Stimulated activated CD4-positive, alpha-beta T cell treated with anti-CD3 and anti-CD28 coated beads, Interleukin-4, amount 100 ng/mL, for 48 hours (primary cell): ENCODE results near the gene PLEKHA4.
"Not testable (repeated sequence)": the region's sequence is repeated elsewhere in the genome, so short reads cannot be mapped to it uniquely, and the experiment has no call there.

Source experiments
- DNase-seq, 2 donors: peaks; one replicate each; pipeline ENCODE4 v3.0.0-alpha.2; 2020; ENCODE audit warnings: low read depth in 2 of 2

PLEKHA4 gene

DNA sequence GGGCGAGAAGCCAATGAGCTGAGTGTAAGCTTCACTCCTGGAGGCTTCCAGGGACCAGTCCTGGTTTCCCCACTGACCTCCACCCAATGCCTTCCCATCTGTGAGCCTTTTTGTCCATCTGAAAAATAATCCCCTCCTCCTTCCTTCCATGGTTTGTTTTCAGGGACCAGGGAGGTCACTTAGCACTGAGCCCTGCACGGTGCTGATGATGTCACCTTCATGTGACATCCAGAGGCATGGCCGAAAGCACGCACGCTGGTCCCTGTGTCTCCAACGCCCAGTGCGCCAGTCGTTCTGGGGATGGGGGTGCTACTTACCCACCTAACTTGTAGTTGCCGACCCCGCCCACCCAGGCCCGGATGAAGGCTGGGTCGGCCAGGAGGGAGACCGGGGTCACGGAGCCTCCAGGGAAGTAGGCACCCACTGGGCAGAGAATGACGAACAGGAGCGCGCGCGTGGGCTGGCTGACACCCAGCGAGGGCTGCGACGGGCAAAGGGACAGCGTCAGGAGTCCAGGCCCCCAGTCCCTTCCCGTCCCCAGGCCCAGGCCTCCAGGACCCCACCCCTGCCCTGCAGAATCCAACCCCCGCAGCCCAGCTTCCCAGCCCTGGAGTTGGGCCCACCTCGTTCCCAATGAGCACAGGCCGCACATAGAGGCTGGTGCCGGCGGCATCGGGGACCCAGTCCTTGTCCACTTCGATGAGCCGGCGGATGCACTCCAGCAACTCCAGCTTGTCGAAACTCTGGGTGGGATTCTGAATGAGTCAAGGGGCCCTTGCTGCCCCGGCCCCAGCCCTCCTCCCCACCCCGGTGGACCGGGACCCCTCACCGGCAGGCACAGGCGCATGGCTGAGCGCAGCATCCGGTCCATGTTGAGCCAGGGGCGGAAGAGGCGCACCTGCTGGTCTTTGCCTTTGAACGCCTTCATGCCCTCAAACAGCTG lies 68.8 kb downstream of the PLEKHA4 start:
- DNase-seq: no peak

DNA sequence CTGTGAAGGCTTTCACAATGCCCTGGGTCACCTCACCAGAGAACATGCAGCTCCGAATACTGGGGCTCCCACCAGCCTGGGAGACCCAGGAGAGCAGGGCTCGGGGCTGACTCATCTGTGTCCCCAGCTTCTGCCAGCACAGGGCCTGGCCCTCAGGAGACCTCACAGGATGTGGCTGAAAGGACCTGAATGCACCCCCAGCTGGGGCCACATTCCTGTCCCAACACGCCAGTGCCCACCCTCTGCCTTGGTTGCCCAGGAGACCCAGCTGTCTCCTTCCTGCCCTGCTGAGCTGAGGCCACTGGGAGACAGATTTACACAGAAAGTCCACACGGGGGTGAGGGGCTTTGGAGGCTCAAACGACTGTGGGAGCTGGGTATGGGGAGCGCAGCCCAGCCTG lies 69.5 kb downstream of the PLEKHA4 start:
- no peak for DNase-seq

DNA sequence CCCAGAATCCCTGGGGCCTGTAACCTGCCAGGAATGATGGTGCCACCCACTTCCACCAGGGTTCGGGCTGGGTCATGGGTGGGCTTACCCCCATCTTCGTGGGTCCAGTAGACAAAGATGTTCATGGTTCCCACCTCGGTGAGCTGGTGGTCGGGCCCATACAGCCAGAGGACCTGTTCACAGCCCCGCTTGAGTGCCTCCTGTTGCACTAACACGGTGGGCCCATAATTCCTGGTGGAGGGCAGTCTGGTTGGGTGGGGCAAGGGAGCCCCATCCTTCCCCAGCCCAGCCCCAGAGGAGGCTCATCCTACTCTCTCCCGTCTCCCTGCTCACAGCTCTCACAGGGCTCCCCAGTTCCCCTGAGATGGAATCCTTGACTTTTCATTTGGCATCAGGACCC lies 71.3 kb downstream of the PLEKHA4 start:
- DNase-seq: no peak

DNA sequence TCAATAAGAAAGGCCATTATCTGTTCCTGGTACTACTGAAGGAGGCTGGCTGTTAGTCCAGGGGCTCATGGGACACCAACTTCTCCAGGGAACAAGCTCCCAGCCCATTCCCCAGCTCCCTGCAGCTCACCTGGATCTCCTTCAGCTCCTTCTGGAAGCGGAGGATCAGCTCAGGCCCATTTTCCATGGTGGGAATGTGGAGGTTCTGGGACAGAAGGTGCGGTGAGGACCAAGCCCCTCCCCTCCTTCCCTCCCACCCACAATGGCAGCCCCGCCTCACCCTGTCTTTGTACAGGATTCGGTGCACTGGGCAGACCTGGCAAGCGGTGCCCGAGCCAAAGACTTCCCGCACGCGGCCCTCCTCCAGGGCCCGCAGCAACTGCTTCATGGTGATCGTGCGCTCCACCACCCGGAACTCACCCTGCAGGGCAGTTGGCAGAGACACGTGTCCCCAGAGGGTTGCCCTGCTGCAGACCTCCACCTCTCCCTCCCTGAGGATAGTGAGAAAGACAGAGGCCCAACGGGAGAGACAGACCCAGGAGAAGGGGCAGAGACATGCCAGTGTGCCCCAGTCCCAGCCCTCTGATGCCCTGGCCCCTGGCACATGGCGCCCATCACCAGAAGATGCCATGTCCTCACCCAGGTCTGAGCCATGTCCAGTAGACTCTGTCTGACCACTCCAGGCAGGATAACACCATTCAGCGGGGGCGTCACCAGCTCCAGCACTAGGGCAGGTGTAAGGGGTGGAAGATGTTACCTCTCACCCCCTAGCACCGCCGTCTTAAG lies 71.9 kb downstream of the PLEKHA4 start:
- no peak for DNase-seq

DNA sequence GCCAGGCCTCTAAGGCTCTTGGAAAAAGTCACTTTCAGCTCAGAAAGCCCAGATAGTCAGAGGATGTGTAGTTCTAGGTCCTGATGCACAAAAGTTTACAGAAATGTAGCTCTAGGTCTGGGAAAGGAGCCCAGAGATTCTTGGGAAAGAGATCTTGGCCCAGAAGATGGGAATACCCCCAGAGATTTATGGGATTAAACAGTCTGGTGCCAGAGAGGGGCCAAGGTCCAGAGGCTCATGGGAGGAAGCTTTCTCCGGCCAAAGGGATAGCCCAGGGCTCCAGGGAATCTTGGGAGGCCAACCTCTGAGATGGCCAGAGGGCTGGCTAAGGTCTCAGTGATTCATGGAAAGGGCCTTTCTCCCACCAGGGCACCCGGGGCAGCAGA lies 72.7 kb downstream of the PLEKHA4 start:
- no peak for DNase-seq

DNA sequence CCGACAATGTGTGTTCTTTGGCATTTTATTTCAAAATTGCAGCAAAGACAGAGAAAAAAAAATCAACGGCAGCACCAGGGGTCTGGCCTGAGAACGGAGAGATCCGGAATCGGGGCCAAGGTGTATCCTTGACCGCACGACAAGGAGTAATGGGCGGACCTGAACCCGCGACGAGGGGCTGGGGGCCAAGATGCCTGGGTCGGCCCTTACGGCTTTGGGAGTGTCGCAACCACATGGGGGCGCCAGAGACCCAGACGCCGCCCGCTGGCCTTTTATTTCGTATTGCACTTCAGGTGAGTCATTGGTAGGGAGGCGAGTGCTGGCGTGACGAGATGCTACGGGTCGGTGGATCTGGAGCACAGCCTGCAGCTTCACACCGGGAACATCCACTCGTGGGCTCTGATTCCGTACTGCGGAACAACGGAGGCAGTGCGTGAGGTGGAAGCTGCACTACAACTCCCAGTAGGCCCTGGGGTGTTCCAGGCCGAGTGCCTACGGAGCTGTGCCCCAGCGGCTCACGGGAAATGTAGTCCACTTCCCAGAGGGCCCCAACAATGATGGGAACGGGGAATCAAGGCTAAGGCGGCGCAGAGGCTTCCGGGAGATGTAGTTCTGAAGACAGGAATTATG lies 73.2 kb downstream of the PLEKHA4 start:
- DNase-seq: peak; percentile 77 to 78

DNA sequence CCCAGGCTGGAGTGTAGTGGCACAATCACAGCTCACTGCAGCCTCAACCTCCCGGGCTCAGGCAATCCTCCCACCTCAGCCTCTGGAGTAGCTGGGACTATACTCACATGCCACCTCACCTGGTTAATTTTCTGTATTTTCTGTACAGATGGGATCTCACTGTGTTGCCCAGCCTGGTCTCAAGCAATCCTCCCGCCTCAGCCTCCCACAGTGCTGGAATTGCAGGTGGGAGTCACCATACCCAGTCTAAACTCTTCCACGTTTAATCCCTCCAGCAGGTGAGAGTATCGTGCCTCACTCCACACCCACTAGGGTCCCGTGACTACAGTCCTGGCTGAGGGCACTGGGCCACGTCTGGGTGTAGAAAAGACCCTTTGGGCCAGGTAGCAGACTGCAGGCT lies 74.1 kb downstream of the PLEKHA4 start:
- DNase-seq: no peak

DNA sequence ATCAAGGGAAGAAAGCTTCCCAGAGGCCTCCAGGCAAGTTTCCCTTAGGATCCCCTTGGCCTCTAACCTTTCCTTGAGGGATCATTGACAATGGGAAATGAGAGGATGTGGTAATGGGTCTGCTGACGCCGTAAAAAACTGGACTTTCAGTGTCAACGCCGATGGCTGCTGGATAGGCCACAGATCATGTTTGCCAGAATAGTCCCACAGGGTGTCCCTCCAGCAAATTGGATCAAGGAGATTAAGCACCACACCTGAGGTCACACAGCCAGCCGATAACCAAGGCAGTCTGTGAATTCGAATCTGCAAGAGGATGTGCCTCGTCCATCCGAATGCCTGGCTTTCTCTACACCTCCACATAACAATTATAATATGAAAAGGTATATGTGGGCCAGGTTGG lies 75.1 kb downstream of the PLEKHA4 start:
- no peak for DNase-seq

DNA sequence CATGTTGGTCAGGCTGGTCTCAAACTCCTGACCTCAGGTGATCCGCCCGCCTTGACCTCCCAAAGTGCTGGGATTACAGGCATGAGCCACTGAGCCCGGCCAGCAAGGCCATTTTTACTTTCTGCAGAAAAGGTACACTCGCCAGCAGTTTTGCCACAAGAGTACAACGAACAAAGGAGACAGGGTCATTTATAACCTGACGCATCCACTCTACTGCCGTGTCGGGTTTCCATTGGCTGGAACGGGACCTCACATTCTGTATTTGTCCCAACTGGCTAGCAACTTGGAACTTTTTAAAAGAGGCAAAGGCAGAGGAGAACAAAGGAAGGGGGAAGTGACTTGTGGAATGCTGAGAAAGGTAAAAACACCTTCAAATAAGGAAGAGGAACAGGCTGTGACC lies 81.1 kb downstream of the PLEKHA4 start:
- DNase-seq: not testable (repeated sequence)
